ENCODE results near the gene SMAP1. TPM values are rescaled to one million over a fixed set of nuclear protein-coding genes. Genes with fewer than 3 reads are reported as not detected.

Gene SMAP1
- total and polyA plus RNA-seq, 2 donors: 21.3 to 27.4 TPM

DNA sequence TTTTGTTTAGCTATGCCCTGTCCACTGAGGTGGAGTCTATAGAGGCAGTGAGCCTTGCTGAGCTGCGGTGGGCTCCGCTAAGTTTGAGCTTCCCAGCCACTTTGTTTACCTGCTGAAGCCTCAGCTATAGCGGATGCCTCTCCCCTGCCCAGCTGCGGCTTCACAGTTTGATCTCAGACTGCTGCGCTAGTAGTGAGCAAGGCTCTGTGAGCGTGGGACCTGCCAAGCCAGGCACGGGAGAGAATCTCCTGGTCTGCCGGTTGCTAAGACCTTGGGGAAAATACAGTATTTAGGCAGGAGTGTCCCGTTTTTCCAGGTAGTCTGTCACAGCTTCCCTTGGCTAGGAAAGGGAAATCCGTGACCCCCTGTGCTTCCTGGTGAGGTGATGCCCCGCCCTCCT, 138.4 kb downstream of the SMAP1 start:
- no peaks in the 10 kb centered on the region for H3K9me3 ChIP-seq (ENCODE audit: control insufficient read depth in 2 of 2, insufficient read depth in 1 of 2, low read length in 1 of 2)
- WGBS: 98% methylated on average over 11 of the region's 11 CpGs
- no peak overlapping the region for H3K4me3 ChIP-seq (ENCODE audit: low read length in 2 of 2)
- DNase-seq (ENCODE audit: low read depth in 6 of 9, low spot score in 9 of 9): no peak
- H3K4me1 ChIP-seq (ENCODE audit: control insufficient read depth in 2 of 2, insufficient read depth in 2 of 2, low read length in 2 of 2): no peaks in the 10 kb centered on the region
- H3K27ac ChIP-seq (ENCODE audit: low read depth in 1 of 2, low read length in 1 of 2): no peak overlapping the region
- no peaks in the 10 kb centered on the region for H3K27me3 ChIP-seq (ENCODE audit: control insufficient read depth in 2 of 2, insufficient read depth in 1 of 2, low read length in 1 of 2)
- peaks cover 0 to 4% of the 10 kb centered on the region in 2 donors for H3K36me3 ChIP-seq (ENCODE audit: control insufficient read depth in 2 of 2, insufficient read depth in 2 of 2, low read length in 1 of 2)

DNA sequence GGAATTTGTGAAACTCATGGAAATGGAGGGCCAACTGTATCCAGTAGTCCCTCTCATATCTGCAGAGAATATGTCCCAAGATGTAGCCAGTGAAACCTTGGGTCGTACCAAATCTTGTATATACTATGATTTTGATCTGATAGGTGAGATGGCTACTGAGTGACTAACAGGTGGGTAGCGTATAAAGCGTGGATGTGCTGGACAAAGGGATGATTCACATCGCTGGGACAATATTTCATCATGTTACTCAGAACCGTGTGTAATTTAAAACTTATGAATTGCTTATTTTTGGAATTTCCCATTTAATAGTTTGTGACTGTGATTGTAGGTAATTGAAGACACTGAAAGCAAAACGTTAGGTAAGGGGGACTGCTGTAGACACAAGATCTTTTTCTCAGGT, 144.1 kb downstream of the SMAP1 start:
- H3K9me3 ChIP-seq (ENCODE audit: control insufficient read depth in 2 of 2, insufficient read depth in 1 of 2, low read length in 1 of 2): no peaks in the 10 kb centered on the region
- no peak overlapping the region for H3K27ac ChIP-seq (ENCODE audit: low read depth in 1 of 2, low read length in 1 of 2)
- WGBS: 96% methylated on average over 6 of the region's 6 CpGs
- no peaks in the 10 kb centered on the region for H3K27me3 ChIP-seq (ENCODE audit: control insufficient read depth in 2 of 2, insufficient read depth in 1 of 2, low read length in 1 of 2)
- no peaks in the 10 kb centered on the region for H3K4me1 ChIP-seq (ENCODE audit: control insufficient read depth in 2 of 2, insufficient read depth in 2 of 2, low read length in 2 of 2)
- H3K36me3 ChIP-seq (ENCODE audit: control insufficient read depth in 2 of 2, insufficient read depth in 2 of 2, low read length in 1 of 2): no peaks in the 10 kb centered on the region
- H3K4me3 ChIP-seq (ENCODE audit: low read length in 2 of 2): no peak overlapping the region
- DNase-seq (ENCODE audit: low read depth in 6 of 9, low spot score in 9 of 9): no peak

DNA sequence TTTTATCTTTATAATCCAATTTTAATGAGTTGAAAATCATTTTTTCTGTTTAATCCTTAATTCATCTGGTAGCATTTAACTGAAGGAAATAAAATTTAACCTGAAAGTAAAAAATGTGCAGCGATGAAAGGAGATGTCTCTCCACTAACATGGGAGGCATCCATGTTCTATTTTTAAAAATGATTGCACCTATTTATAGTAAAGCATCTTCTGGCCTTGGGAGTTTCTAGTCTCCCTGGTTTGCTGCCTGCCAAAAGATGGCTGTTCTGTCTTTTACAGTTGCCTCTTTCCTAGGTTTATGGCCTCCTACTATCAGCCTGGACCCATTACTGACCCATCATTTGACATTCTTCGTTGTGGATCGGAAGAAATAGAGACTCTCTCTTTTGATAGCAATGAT, 146.2 kb downstream of the SMAP1 start:
- H3K4me1 ChIP-seq (ENCODE audit: control insufficient read depth in 2 of 2, insufficient read depth in 2 of 2, low read length in 2 of 2): no peaks in the 10 kb centered on the region
- 87% methylated on average over 3 of the region's 3 CpGs for WGBS
- no peaks in the 10 kb centered on the region for H3K27me3 ChIP-seq (ENCODE audit: control insufficient read depth in 2 of 2, insufficient read depth in 1 of 2, low read length in 1 of 2)
- no peaks in the 10 kb centered on the region for H3K9me3 ChIP-seq (ENCODE audit: control insufficient read depth in 2 of 2, insufficient read depth in 1 of 2, low read length in 1 of 2)
- no peak overlapping the region for H3K4me3 ChIP-seq (ENCODE audit: low read length in 2 of 2)
- H3K36me3 ChIP-seq (ENCODE audit: control insufficient read depth in 2 of 2, insufficient read depth in 2 of 2, low read length in 1 of 2): no peaks in the 10 kb centered on the region
- no peak overlapping the region for H3K27ac ChIP-seq (ENCODE audit: low read depth in 1 of 2, low read length in 1 of 2)
- DNase-seq (ENCODE audit: low read depth in 6 of 9, low spot score in 9 of 9): no peak

DNA sequence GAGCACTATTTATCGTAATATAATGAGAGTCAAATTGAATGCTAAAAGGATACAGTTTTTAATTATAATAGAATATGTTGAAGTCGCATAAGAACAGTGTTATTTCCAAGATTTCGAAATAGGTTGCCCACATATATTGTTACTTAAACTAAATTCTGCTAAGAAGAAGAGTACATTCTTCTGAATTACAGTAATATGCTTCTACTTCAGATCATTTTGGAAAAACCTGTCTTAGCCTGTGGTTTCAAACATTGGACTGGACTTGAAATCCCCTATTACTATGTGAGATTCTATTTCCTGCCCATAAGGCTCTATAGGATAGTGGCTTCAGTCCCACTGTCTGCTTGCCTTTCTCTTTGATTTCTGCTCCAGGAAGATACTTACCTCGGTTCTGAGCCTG, 152.0 kb downstream of the SMAP1 start:
- Histone ChIP-seq H3K4me3 (ENCODE audit: low read length in 2 of 2) (no peak overlapping the region), H3K9me3 (ENCODE audit: control insufficient read depth in 2 of 2, insufficient read depth in 1 of 2, low read length in 1 of 2) (no peaks in the 10 kb centered on the region), H3K36me3 (ENCODE audit: control insufficient read depth in 2 of 2, insufficient read depth in 2 of 2, low read length in 1 of 2) (no peaks in the 10 kb centered on the region), H3K27ac (ENCODE audit: low read depth in 1 of 2, low read length in 1 of 2) (no peak overlapping the region), H3K27me3 (ENCODE audit: control insufficient read depth in 2 of 2, insufficient read depth in 1 of 2, low read length in 1 of 2) (no peaks in the 10 kb centered on the region), H3K4me1 (ENCODE audit: control insufficient read depth in 2 of 2, insufficient read depth in 2 of 2, low read length in 2 of 2) (no peaks in the 10 kb centered on the region)
- WGBS: 98% methylated on average over 4 of the region's 4 CpGs
- DNase-seq (ENCODE audit: low read depth in 6 of 9, low spot score in 9 of 9): no peak

DNA sequence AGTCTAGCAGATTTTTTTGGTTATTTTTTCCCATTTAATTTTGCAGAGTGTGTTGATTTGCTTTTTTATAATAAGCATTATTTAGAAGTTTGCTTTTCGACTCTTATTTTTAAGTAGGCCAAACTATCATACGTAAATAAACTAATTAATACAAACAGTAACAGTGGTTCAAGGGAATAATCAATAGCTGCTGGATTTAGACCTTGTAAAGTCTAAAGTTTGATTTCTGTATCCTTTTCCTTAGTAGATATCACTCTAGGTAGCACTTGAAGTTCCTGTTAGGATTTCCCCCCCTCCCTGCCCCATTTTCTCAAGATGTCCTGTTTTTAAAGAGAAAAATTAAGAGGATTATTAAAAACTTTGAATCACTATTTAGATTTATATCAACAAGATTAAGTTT, 153.1 kb downstream of the SMAP1 start:
- DNase-seq (ENCODE audit: low read depth in 6 of 9, low spot score in 9 of 9): no peak
- Histone ChIP-seq H3K27me3 (ENCODE audit: control insufficient read depth in 2 of 2, insufficient read depth in 1 of 2, low read length in 1 of 2) (no peaks in the 10 kb centered on the region), H3K36me3 (ENCODE audit: control insufficient read depth in 2 of 2, insufficient read depth in 2 of 2, low read length in 1 of 2) (no peaks in the 10 kb centered on the region), H3K9me3 (ENCODE audit: control insufficient read depth in 2 of 2, insufficient read depth in 1 of 2, low read length in 1 of 2) (no peaks in the 10 kb centered on the region), H3K4me1 (ENCODE audit: control insufficient read depth in 2 of 2, insufficient read depth in 2 of 2, low read length in 2 of 2) (no peaks in the 10 kb centered on the region), H3K27ac (ENCODE audit: low read depth in 1 of 2, low read length in 1 of 2) (no peak overlapping the region), H3K4me3 (ENCODE audit: low read length in 2 of 2) (no peak overlapping the region)
- WGBS: 98% methylated on average over 2 of the region's 2 CpGs

DNA sequence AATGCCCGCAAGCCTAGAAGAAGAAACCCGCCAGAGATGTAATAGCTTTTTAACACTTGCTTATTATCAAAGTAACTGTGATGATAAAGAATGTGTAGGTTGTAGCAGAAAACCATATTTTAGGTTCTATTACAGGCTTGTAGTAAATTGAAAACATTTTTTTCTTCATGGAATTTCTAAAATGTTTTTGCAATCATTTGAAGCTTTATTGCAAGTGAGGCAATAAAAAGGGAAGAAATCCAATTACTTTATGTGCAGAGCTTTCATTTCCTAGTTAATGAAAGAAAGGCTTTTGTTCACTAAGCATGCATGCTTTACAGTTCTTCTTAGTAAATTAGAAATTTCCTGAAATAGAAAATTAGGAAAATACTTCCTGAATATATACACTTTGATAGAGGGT, 154.1 kb downstream of the SMAP1 start:
- over 99% methylated on average over 2 of the region's 2 CpGs for WGBS
- H3K4me3 ChIP-seq (ENCODE audit: low read length in 2 of 2): no peak overlapping the region
- no peak overlapping the region for H3K27ac ChIP-seq (ENCODE audit: low read depth in 1 of 2, low read length in 1 of 2)
- H3K36me3 ChIP-seq (ENCODE audit: control insufficient read depth in 2 of 2, insufficient read depth in 2 of 2, low read length in 1 of 2): no peaks in the 10 kb centered on the region
- no peaks in the 10 kb centered on the region for H3K27me3 ChIP-seq (ENCODE audit: control insufficient read depth in 2 of 2, insufficient read depth in 1 of 2, low read length in 1 of 2)
- no peak for DNase-seq (ENCODE audit: low read depth in 6 of 9, low spot score in 9 of 9)
- H3K9me3 ChIP-seq (ENCODE audit: control insufficient read depth in 2 of 2, insufficient read depth in 1 of 2, low read length in 1 of 2): no peaks in the 10 kb centered on the region
- no peaks in the 10 kb centered on the region for H3K4me1 ChIP-seq (ENCODE audit: control insufficient read depth in 2 of 2, insufficient read depth in 2 of 2, low read length in 2 of 2)

DNA sequence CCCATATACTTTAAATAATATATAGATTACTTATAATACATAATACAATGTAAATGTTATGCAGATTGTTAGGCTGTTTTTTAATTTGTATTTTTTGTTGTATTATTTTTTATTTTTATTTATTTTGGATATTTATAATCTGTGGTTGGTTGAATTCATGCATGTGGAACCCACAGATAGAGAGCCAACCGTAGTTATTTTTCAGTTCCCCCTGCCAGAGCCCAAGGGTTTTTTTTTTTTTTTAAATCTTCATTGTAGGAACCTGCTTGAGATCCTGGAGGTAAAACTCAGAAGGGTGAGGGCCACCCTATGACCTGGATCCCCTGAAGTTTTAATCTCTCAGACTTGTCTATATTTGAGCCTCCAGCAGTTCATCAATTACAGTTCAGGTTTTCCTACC, 156.0 kb downstream of the SMAP1 start:
- H3K27me3 ChIP-seq (ENCODE audit: control insufficient read depth in 2 of 2, insufficient read depth in 1 of 2, low read length in 1 of 2): no peaks in the 10 kb centered on the region
- no peaks in the 10 kb centered on the region for H3K9me3 ChIP-seq (ENCODE audit: control insufficient read depth in 2 of 2, insufficient read depth in 1 of 2, low read length in 1 of 2)
- H3K4me1 ChIP-seq (ENCODE audit: control insufficient read depth in 2 of 2, insufficient read depth in 2 of 2, low read length in 2 of 2): no peaks in the 10 kb centered on the region
- H3K36me3 ChIP-seq (ENCODE audit: control insufficient read depth in 2 of 2, insufficient read depth in 2 of 2, low read length in 1 of 2): no peaks in the 10 kb centered on the region
- 99% methylated on average over 1 of the region's 1 CpG for WGBS
- no peak for DNase-seq (ENCODE audit: low read depth in 6 of 9, low spot score in 9 of 9)
- no peak overlapping the region for H3K27ac ChIP-seq (ENCODE audit: low read depth in 1 of 2, low read length in 1 of 2)
- no peak overlapping the region for H3K4me3 ChIP-seq (ENCODE audit: low read length in 2 of 2)

DNA sequence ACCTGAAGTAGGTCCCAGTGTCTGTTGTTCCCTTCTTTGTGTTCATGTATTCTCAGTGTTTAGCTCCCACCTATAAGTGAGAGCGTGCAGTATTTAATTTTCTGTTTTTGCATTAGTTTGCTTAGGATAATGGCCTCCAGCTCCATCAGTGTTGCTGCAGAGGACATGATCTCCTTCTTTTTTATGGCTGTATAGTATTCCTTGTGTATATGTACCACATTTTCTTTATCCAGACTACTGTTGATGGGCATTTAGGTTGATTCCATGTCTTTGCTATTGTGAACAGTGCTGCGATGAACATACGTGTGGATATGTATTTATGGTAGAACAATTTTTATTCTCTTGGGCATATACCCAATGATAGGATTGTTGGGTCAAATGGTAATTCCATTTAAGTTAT, 163.7 kb downstream of the SMAP1 start:
- Histone ChIP-seq H3K27ac (ENCODE audit: low read depth in 1 of 2, low read length in 1 of 2) (no peak overlapping the region), H3K9me3 (ENCODE audit: control insufficient read depth in 2 of 2, insufficient read depth in 1 of 2, low read length in 1 of 2) (no peaks in the 10 kb centered on the region), H3K4me3 (ENCODE audit: low read length in 2 of 2) (no peak overlapping the region), H3K36me3 (ENCODE audit: control insufficient read depth in 2 of 2, insufficient read depth in 2 of 2, low read length in 1 of 2) (no peaks in the 10 kb centered on the region), H3K27me3 (ENCODE audit: control insufficient read depth in 2 of 2, insufficient read depth in 1 of 2, low read length in 1 of 2) (no peaks in the 10 kb centered on the region), H3K4me1 (ENCODE audit: control insufficient read depth in 2 of 2, insufficient read depth in 2 of 2, low read length in 2 of 2) (no peaks in the 10 kb centered on the region)
- DNase-seq (ENCODE audit: low read depth in 6 of 9, low spot score in 9 of 9): no peak
- WGBS: 99% methylated on average over 3 of the region's 3 CpGs

DNA sequence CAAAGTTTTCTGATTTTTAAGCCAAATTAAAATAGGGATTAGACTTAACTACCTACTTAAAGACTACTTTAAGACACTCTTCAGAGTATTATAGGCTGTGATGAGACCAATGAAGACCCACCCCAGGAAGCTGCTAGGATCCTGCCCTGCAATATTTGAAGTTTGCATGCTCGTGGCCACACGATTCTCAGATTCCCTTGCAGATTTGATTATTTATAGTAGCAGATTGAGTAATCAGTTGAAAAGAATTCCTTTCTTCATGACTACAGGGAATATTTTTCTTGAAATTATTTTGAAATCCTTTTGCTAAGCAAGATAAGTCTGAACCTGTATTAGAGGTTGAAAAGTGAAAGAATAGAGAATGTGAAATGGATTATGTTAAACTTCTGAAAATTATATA, 166.8 kb downstream of the SMAP1 start:
- no peaks in the 10 kb centered on the region for H3K36me3 ChIP-seq (ENCODE audit: control insufficient read depth in 2 of 2, insufficient read depth in 2 of 2, low read length in 1 of 2)
- no peak overlapping the region for H3K4me3 ChIP-seq (ENCODE audit: low read length in 2 of 2)
- DNase-seq (ENCODE audit: low read depth in 6 of 9, low spot score in 9 of 9): no peak
- H3K27me3 ChIP-seq (ENCODE audit: control insufficient read depth in 2 of 2, insufficient read depth in 1 of 2, low read length in 1 of 2): no peaks in the 10 kb centered on the region
- no peak overlapping the region for H3K27ac ChIP-seq (ENCODE audit: low read depth in 1 of 2, low read length in 1 of 2)
- H3K9me3 ChIP-seq (ENCODE audit: control insufficient read depth in 2 of 2, insufficient read depth in 1 of 2, low read length in 1 of 2): no peaks in the 10 kb centered on the region
- no peaks in the 10 kb centered on the region for H3K4me1 ChIP-seq (ENCODE audit: control insufficient read depth in 2 of 2, insufficient read depth in 2 of 2, low read length in 2 of 2)
- WGBS: 97% methylated on average over 2 of the region's 2 CpGs

DNA sequence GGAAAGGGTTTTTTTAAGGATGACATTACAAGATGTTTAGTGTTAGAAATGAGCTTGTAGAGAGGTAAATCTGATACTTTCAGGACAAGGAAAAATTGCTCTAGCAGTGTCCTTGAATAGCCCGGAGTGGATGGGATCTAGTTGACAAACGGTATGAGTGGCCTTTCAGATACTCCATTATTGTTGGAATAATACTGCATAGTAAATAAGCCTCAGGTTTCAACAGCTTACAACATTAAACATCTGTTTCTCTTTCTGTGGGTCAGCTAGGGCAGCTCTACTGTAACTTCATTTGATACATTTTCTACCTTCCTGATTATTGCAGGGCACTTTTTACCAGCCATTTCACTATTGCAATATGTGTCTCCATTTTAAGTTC, 171.2 kb downstream of the SMAP1 start:
- Histone ChIP-seq H3K9me3 (ENCODE audit: control insufficient read depth in 2 of 2, insufficient read depth in 1 of 2, low read length in 1 of 2) (no peaks in the 10 kb centered on the region), H3K4me1 (ENCODE audit: control insufficient read depth in 2 of 2, insufficient read depth in 2 of 2, low read length in 2 of 2) (no peaks in the 10 kb centered on the region), H3K27me3 (ENCODE audit: control insufficient read depth in 2 of 2, insufficient read depth in 1 of 2, low read length in 1 of 2) (no peaks in the 10 kb centered on the region), H3K27ac (ENCODE audit: low read depth in 1 of 2, low read length in 1 of 2) (no peak overlapping the region), H3K36me3 (ENCODE audit: control insufficient read depth in 2 of 2, insufficient read depth in 2 of 2, low read length in 1 of 2) (no peaks in the 10 kb centered on the region), H3K4me3 (ENCODE audit: low read length in 2 of 2) (no peak overlapping the region)
- DNase-seq (ENCODE audit: low read depth in 6 of 9, low spot score in 9 of 9): no peak
- WGBS: 94% methylated on average over 2 of the region's 2 CpGs
